ENCODE measurements around the gene SH3RF3.

GRCh38 chr2:109422758-109423500 is 293.9 kb downstream of the SH3RF3 start:
- TF ChIP-seq RFX5 (IDR thresholded peaks at IDR 0.05; ENCODE audit: low read length): no peak
- TF ChIP-seq CTCF (IDR thresholded peaks at IDR 0.05): no peak
- no peak for TF ChIP-seq POLR2AphosphoS5 (IDR thresholded peaks at IDR 0.05; ENCODE audit: low read depth, low read length)
- no peak for TF ChIP-seq EZH2phosphoT487 (IDR thresholded peaks at IDR 0.05; ENCODE audit: borderline replicate concordance, low read depth)
- no peak for TF ChIP-seq CHD2 (IDR thresholded peaks at IDR 0.05; ENCODE audit: low read length, partially characterized antibody)
- TF ChIP-seq GABPA (IDR thresholded peaks at IDR 0.05; ENCODE audit: low read depth): no peak
- TF ChIP-seq GATA2 (CRISPR knock-in tag; IDR thresholded peaks at IDR 0.05): no peak
- no peak for TF ChIP-seq JUND (IDR thresholded peaks at IDR 0.05)
- TF ChIP-seq RAD21 (IDR thresholded peaks at IDR 0.05; ENCODE audit: low read length): no peak

All from SK-N-SH (cell line).